Fibroblast of the aortic adventitia (primary cell): ENCODE results near the gene RSRC1. TPM values are rescaled to one million over a fixed set of nuclear protein-coding genes. Genes with fewer than 3 reads are reported as not detected.
A peak's percentile ranks its signal among the peaks of the same experiment; 100 is the strongest.
"Not testable (repeated sequence)": the region's sequence is repeated elsewhere in the genome, so short reads cannot be mapped to it uniquely, and the experiment has no call there.

Experiments
- DNase-seq: peaks from one replicate; pipeline ENCODE4 v3.0.0-alpha.2; 2010; ENCODE audit warnings: low read depth
- H3K4me3 ChIP-seq: 2 replicates; pipeline ENCODE4 v1.5.1; 2011; ENCODE audit warnings: low read depth, mild to moderate bottlenecking, control low read depth, low read length, moderate library complexity
- total RNA-seq: library from RNA; depleted of rRNA; stranded (reverse); fragments of >200 nt; gene quantifications from 2 replicates; pipeline ENCODE4 v1.2.3, GENCODE V29; 2012; ENCODE audit warnings: low replicate concordance
- TF ChIP-seq, protein P1 (sequence below): IDR thresholded peaks from 2 replicates; pipeline ENCODE4 v1.5.1; 2011; ENCODE audit warnings: mild to moderate bottlenecking, low read length, control low read depth, inconsistent platforms; ENCODE audit not compliant: insufficient read depth

The RSRC1 gene, protein sequence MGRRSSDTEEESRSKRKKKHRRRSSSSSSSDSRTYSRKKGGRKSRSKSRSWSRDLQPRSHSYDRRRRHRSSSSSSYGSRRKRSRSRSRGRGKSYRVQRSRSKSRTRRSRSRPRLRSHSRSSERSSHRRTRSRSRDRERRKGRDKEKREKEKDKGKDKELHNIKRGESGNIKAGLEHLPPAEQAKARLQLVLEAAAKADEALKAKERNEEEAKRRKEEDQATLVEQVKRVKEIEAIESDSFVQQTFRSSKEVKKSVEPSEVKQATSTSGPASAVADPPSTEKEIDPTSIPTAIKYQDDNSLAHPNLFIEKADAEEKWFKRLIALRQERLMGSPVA
- 45.8 and 50.9 TPM in 2 replicates for total RNA-seq

DNA sequence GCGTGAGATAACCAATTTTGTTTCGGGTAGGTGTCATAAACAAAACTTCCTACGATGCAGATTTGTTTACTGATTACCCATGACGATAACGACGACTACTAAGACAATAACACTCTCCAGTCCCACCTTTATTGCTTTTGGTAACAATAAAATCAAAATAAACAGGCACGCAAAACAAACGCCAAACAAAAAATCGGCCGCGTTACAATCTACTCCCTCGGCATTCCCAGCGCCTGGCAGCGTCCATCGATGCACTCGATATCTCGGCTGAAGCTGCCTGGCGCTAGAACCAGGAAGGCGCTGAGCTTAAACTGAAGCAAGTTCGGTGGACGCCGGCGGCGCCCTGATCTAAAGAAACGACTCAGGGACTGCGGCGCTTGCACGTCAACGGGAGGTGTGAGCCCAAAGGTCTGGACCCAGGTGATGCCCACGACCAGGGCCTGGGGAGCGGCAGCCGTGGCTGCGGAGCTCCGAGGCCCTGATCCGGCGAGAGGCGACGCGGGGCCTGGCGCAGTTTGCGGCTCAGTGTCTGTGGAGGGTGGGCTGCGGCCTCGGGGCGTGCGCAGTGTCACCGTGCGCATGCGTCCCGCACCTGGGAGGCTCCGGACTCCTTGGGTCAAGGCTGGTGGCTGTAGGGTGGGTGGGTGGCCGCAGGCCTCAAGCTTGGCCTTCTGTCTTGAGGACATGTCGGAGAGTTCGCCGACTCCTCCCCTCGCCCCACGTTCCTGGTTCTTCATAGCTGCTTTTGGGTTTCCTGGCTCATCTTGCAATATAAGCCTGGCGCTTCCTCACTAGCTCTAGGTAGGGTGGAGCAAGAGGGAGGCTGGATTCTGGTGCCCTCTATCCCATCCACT lies at the start of gene RSRC1:
RSRC1 (plus strand) TSS at position 286 of the 854 bp plus-strand sequence. CDS start 12,016 bp downstream, outside the sequence.
- peak within 1 kb of the TSS; percentile 91 for H3K4me3 ChIP-seq
- TF ChIP-seq, protein P1, sequence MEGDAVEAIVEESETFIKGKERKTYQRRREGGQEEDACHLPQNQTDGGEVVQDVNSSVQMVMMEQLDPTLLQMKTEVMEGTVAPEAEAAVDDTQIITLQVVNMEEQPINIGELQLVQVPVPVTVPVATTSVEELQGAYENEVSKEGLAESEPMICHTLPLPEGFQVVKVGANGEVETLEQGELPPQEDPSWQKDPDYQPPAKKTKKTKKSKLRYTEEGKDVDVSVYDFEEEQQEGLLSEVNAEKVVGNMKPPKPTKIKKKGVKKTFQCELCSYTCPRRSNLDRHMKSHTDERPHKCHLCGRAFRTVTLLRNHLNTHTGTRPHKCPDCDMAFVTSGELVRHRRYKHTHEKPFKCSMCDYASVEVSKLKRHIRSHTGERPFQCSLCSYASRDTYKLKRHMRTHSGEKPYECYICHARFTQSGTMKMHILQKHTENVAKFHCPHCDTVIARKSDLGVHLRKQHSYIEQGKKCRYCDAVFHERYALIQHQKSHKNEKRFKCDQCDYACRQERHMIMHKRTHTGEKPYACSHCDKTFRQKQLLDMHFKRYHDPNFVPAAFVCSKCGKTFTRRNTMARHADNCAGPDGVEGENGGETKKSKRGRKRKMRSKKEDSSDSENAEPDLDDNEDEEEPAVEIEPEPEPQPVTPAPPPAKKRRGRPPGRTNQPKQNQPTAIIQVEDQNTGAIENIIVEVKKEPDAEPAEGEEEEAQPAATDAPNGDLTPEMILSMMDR: no peak
- DNase-seq: peak; percentile 87

DNA sequence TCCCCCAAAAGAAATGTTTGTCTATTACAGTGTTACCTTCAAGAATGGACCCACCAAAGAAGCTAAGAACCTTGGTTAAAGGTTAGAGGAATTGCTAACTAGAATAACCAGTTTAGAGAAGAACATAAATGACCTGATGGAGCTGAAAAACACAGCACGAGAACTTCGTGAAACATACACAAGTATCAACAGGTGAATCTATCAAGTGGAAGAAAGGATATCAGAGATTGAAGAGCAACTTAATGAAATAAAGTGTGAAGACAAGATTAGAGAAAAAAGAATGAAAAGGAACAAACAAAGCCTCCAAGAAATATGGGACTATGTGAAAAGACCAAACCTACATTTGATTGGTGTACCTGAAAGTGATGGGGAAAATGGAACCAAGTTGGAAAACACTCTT lies 44.3 kb upstream of the RSRC1 start:
- not testable (repeated sequence) for H3K4me3 ChIP-seq, DNase-seq

DNA sequence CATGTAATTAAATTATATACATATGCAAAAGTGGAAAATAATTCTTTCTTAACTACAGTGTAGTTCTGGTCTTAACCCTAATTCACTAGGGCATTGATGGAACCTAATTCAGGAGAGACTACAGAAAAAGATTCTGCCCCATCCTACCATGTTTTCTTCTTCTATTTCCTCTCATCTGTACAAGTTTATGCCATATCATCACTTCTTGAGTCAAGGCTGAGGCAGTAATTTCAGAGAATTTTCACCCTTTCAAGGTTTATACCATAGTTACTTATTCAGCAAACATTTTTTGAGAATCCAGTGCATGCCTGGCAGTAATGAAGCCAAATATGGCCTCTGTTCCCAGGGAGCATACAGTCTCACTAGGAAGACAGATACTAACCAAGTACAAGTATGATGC lies 37.1 kb upstream of the RSRC1 start:
- TF ChIP-seq, protein P1: no peak
- H3K4me3 ChIP-seq: no peak overlapping the region
- no peak for DNase-seq

DNA sequence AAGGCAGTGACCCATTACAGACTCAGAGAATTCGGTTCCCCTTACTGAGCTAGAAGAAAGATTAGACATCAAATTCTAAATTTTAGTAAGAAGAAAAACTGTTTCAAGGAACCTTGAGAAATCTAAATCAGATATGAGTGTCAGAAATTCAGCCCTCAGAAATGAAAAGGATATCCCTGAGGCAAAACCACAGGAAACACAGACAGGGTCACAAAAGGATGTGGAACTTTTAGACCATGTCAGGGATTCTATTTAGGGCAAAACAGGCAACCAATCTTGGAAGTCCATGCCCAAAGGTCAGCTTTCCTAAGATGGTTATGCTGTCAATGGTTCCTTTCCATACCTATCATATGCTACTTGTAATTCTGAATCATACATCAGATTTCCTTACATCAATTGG lies 35.3 kb upstream of the RSRC1 start:
- no peak for DNase-seq
- H3K4me3 ChIP-seq: no peak overlapping the region
- TF ChIP-seq, protein P1: no peak

DNA sequence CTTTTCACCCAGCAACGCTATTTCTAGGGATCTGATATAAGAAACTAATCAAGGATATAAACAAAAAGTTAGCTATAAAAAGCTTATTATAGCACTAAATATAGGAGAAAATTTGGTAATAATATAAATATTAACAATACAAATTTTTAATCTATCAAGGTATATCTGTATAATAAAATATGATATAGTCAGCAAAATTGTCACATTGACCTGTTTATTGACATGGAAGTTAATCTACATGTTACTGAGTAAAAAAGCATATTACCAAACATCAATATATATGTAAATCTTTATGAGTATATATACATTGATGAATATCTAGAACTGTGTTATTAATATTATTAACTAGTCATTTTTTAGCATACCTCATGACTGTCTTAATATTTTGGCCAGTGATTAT lies 30.3 kb upstream of the RSRC1 start:
- H3K4me3 ChIP-seq: no peak overlapping the region
- no peak for DNase-seq
- TF ChIP-seq, protein P1: no peak

DNA sequence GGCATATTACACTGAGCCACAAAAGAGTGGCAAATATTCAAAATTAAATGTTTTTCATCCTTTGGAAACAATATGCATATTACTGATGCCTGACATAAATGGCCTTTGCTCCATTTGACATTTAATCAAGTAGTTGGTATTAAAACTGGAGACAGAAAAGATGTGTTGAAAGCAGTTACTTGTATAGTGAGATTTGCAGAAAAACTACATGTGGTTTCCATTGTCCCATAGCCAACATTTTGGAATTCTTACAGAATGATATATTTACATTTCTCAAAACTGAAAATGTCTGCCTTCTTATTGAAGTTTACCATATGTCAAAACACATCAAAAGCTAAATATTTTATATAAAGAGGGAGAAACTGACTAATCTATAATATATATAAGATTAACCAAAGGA lies 25.2 kb upstream of the RSRC1 start:
- TF ChIP-seq, protein P1: no peak
- no peak overlapping the region for H3K4me3 ChIP-seq
- DNase-seq: no peak

DNA sequence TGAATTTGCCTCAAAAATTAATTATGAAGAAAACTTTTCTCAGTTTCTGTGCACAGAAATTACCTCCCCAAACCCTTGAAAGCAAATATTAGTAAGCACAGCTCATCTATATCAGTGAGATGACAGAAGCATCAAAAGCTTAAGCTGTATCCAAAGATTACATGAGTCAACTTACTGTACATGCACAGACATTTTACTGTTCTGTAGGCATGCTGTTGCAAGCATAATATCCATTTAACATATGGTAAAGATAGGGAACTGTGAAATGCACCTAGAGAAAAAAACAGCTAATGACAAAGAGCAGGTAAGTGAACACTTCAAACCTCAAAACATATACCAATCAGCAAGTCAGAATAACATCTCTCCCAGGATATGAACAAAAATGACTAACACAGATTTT lies 24.5 kb upstream of the RSRC1 start:
- no peak overlapping the region for H3K4me3 ChIP-seq
- no peak for DNase-seq
- TF ChIP-seq, protein P1: no peak
